C4-2B (cell line): ENCODE data around the gene LCN1.

Experiments used
- ZFX ChIP-seq: fragments of 450-650 bp; IDR thresholded peaks from 2 replicates; pipeline ENCODE4 v1.6.1; 2017
- TF ChIP-seq, protein P1 (sequence below): fragments of 450-650 bp; conservative IDR thresholded peaks from 2 replicates; pipeline ENCODE4 v1.5.1; 2017; ENCODE audit warnings: mild to moderate bottlenecking

DNA sequence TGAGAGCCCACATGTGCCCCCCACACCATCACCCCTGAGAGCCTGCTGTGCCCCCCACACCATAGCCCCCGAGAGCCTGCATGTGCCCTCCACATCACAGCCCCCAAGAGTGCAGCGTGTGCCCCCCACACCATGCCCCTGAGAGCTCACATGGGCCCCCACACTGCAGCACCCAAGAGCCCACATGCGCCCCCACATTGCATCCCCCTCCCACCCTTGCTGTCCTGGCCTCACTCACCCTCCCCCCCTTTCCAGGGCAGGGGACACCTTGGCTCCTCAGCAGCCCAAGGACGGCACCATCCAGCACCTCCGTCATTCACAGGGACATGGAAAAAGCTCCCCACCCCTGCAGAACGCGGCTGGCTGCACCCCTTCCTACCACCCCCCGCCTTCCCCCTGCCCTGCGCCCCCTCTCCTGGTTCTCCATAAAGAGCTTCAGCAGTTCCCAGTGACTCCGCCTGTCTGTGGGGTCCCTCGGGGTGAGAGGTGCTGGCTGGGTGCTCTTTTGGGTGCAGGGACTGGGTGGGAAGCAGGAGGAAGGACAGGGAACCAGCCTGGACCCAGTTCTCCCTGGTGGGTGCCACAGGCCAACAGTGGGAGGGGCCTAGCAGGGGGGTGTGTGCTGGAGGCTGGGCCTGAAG, 5.0 kb downstream of the LCN1 start:
- TF ChIP-seq, protein P1, sequence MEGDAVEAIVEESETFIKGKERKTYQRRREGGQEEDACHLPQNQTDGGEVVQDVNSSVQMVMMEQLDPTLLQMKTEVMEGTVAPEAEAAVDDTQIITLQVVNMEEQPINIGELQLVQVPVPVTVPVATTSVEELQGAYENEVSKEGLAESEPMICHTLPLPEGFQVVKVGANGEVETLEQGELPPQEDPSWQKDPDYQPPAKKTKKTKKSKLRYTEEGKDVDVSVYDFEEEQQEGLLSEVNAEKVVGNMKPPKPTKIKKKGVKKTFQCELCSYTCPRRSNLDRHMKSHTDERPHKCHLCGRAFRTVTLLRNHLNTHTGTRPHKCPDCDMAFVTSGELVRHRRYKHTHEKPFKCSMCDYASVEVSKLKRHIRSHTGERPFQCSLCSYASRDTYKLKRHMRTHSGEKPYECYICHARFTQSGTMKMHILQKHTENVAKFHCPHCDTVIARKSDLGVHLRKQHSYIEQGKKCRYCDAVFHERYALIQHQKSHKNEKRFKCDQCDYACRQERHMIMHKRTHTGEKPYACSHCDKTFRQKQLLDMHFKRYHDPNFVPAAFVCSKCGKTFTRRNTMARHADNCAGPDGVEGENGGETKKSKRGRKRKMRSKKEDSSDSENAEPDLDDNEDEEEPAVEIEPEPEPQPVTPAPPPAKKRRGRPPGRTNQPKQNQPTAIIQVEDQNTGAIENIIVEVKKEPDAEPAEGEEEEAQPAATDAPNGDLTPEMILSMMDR: no peak
- no peak for TF ChIP-seq ZFX
